ENCODE data around the gene GRIA2.

GRCh38 chr4:157294575-157294974, 74.0 kb downstream of the GRIA2 start:
- TF ChIP-seq, protein P1, sequence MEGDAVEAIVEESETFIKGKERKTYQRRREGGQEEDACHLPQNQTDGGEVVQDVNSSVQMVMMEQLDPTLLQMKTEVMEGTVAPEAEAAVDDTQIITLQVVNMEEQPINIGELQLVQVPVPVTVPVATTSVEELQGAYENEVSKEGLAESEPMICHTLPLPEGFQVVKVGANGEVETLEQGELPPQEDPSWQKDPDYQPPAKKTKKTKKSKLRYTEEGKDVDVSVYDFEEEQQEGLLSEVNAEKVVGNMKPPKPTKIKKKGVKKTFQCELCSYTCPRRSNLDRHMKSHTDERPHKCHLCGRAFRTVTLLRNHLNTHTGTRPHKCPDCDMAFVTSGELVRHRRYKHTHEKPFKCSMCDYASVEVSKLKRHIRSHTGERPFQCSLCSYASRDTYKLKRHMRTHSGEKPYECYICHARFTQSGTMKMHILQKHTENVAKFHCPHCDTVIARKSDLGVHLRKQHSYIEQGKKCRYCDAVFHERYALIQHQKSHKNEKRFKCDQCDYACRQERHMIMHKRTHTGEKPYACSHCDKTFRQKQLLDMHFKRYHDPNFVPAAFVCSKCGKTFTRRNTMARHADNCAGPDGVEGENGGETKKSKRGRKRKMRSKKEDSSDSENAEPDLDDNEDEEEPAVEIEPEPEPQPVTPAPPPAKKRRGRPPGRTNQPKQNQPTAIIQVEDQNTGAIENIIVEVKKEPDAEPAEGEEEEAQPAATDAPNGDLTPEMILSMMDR (conservative IDR thresholded peaks at IDR 0.05): no peak
- no peak for TF ChIP-seq EZH2 (IDR thresholded peaks at IDR 0.05; ENCODE audit: low read depth)
